HG03045 (cell line): ENCODE results near the gene TSHR.
A peak's percentile ranks its signal among the peaks of the same experiment; 100 is the strongest.

Experiments
- ATAC-seq: cut with Tn5 transposase; IDR thresholded peaks from one replicate; pipeline ENCODE4 v1.9.1; 2021; ENCODE audit warnings: mild to moderate bottlenecking, moderate library complexity; ENCODE audit not compliant: unreplicated experiment

The TSHR gene

DNA sequence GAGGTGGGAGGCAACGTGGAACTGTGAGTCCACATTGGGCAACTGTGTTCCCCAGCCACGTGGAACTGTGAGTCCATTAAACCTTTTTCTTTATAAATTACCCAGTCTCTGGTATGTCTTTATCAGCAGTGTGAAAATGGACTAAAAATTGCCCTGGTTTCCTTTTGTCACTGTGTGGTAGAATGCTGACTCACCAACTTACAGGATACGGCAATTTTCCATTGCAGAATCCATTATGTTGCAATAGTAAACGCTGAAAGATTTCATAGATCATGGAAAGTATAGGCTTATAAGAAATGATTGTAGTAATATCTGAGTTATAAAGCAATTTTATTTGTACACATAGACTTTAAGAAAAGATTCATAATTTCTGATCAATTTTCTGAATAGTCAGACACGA, 172.4 kb downstream of the TSHR start:
- ATAC-seq: no peak

DNA sequence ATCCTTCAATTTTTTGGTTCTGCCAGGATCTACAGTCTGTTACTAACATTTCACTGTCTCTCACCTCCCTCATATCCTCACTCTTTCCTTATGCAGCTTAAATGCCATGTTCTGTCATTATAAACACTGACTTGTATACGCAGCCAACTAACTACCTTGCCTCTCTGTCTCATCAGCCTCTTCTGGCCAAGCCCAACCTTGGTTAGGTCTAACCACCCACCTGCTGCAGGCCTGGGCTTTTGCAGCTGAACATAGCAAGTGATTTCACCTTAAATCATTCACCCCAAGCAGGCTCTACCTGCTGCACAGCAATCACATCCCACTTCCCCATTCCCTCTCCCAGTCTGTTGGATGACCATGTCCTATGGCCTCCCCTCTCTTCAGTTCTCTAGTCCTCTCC, 173.8 kb downstream of the TSHR start:
- no peak for ATAC-seq

DNA sequence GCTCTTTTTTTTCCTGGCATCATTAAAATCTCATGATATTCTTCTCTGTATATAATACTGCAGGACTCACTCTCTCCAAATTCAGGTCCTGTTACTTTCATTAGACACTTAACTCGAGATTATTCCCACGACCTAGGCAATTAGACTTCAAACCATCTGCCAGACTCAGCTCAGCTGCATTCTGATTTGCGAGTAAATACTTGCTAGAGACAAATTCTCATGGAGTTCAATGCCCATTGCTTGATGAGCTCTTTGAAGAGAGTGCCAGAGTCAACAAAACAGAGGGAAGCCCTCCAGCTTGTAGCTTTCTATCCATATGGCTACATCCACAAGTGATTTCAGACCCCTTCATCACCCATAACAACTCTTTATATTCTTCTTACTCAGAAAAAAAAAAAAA, 177.0 kb downstream of the TSHR start:
- no peak for ATAC-seq

DNA sequence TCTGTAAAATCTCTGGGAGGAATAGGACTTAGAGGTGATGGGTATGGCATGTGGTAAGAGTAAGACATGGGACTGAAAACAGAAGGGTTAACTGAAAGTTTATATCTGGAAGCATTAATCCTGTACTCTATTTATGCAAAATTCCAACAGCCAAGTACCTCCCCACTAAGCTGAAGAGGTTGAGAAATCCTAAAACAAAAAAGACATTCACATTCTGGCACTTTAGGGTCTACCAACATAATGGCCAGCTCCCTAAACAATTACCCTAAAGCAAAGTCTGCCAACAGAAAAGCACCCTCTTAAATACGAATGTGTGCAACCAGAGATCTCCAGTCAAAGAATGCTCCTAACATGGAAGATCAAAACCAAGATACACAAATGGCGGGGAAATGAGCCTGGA, 178.0 kb downstream of the TSHR start:
- ATAC-seq: no peak

DNA sequence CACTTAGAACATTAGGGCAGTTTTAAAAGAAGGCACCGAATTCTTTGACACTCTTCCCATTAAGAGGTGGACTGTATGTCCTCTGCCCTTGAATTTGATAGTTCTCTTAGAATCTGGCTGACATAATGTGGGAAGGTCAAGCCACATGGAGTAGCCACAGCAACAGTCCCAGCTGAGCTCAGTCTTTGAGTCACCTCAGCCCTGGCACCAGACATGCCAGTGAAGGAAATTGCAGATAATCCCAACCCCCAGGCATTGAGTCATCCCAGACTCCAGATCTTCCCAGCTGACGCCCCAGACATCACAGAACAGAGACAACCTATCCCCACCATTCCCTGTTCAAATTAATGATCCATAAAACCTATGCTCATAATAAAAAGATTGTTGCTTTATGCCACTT, 181.9 kb downstream of the TSHR start:
- ATAC-seq: no peak

DNA sequence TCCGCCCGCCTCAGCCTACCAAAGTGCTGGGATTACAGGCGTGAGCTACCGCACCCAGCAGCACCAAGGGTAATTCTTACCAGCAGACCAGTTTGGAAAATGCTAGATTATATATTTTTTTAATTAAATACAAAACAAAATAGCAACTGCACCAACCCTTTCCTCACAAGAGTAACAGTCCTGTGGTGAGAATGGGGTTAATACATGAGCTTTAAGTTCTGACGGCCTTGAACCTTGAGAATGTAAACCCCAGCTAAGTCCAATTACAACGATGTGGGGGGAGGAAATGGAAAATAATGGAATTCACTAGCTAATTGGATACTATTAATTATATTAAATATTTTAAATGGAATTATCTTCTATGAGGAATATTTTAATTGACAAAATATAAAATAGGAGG, 183.0 kb downstream of the TSHR start:
- no peak for ATAC-seq

DNA sequence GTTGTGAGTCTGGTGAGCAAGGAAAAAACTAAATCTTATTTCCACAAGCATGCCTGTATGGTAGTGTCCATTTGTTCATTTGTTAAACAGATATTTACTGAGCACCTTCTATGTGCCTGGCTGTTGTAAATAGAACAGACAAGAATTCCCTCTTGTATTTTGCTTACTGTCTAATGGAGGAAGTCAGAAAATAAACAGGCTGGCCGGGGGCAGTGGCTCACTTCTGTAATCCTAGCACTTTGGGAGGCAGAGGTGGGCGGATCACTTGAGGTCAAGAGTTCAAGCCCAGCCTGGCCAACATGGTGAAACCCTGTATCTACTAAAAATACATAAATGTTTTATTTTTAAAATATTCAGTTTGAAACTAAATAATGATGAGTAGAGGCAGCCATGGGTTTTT, 186.0 kb downstream of the TSHR start:
- ATAC-seq: no peak

DNA sequence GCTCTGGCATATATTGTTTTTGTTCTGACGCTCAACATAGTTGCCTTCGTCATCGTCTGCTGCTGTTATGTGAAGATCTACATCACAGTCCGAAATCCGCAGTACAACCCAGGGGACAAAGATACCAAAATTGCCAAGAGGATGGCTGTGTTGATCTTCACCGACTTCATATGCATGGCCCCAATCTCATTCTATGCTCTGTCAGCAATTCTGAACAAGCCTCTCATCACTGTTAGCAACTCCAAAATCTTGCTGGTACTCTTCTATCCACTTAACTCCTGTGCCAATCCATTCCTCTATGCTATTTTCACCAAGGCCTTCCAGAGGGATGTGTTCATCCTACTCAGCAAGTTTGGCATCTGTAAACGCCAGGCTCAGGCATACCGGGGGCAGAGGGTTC, 188.4 kb downstream of the TSHR start:
- ATAC-seq: no peak

DNA sequence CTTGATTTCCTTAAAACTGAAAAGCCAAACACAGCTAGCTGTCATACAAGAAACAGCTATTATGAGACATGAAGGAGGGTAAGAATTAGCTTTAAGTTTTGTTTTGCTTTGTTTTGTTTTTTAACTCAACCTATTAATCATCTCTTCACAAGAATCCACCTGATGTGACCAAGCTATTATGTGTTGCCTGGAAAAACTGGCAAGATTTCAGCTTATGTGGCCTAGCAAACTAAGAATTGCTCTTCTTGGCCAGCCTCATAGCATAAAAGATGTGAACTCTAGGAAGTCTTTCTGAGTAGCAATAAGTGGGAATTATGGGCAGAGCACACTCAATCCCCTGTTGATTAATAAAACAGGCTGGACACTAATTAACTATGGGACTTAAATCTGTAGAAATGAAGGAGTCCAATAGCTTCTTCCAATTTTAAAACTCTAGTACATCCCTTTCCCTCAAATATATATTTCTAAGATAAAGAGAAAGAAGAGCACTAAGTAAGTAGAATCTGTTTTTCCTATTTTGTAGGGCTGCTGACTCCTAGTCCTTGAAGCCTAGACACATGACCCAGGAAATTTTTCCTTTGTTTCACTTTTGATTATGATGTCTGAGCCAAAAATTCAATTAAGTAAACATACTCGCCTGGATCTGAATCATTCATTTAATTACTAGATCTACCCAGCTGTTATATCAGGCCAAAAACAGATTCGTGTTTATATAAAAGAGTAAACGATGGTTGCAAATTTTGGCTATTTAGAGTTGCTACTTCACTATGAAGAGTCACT, 189.6 kb downstream of the TSHR start:
- ATAC-seq: no peak

DNA sequence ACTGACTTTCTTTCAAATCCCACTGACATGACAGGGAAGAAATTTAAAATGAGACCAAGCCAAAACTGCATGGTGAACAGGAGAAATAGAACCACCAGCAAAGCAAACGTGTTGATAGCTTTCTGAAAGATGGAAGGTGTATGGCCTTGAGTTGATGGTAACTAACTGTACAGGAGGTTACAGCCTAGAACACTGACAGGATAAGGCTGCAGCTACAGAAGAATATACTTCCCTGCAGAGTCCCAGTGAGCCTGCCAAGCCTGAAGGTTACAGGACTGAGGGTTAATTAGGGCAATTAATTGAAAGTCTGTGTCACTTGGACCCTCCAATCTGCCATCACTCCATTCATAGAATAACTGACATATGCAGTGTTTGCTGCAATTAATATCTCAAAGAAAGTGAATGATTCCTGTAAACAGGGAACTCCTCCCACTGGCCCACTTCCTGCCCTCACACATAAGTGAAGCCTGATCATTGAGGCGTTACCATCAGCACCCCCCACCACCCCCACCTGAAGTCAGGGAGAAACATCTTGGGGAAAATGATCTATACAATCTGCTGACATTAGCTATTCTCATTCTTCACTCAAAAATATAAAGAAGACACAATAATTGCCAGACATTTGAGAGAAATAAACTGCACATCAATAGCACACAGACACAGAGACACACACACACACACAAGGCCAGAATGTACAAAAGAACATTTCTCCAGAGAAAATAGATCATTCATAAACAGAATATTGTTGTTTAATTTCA, 191.9 kb downstream of the TSHR start:
- no peak for ATAC-seq

DNA sequence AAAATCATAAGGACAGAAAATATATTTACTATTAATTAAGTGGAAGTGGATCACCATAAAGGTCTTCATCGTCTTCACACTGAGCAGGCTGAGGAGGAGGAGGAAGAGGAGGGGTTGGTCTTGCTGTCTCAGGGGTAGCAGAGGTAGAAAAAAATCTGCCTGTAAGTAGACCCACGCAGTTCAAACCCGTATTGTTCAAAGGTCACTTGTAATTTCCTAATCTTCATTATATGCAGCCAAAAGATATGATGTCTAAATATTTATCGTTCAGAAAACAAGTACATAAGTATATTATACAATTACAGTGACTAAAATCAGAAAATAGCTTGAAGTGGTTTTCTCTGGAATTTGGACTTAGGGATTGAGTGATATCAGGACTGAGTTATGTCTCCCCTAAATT, 193.2 kb downstream of the TSHR start:
- no peak for ATAC-seq

DNA sequence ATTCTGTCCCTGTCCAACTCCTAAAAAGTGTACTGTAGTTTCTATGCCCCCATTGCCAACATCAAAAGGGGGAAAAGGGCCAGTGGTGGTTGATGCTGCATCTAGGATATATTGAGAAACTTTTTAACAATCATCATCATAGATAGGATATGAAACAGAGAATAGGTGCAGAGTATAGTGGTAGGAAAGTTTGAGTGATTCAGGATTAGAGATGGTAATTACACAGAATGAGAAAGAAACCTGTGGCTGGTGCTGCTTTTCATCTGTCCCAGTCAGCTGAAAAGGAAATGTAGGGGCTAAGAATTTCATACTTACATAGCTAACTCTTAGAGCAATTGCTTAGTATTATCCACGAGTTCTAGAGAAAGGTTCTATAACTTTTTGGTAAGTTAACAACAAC, 197.8 kb downstream of the TSHR start:
- ATAC-seq: no peak

DNA sequence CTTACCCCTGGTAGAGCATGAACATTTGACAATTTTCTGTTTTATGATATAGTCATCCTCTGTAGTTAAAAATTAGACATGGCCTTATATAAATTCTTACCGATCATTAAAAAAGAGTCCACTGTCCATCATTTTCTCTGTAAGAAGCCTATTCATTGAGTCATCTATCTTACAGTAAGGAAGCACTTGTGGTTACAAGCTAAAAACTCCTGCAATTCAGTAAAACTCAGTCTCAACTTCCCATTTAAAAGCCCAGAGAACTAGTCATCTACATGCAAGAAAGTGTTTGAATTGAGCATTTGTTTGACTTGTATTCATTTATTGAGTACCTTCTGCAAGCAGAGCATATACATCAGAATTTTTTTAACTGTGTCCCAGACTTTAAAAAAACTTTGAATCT, 202.0 kb downstream of the TSHR start:
- ATAC-seq: no peak

DNA sequence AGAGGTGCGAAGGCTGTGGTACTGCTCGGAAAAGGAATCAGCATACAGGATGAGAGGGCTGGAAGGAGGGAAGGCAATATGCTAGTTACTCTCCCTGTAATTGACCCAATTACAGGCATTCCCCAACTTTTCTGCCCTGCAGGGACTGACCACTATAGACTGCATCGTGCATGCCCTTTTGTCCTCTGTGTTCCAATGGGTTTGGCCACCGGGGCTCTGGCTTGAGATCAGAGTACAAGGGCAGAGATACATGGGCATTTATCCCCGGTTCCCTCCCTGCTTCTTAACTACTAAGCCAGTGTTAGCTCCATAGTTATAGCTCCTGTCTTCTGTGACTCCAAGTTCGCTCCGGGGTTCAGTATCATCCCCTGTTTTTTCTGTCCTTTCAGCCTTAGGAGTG, 205.7 kb downstream of the TSHR start:
- no peak for ATAC-seq

DNA sequence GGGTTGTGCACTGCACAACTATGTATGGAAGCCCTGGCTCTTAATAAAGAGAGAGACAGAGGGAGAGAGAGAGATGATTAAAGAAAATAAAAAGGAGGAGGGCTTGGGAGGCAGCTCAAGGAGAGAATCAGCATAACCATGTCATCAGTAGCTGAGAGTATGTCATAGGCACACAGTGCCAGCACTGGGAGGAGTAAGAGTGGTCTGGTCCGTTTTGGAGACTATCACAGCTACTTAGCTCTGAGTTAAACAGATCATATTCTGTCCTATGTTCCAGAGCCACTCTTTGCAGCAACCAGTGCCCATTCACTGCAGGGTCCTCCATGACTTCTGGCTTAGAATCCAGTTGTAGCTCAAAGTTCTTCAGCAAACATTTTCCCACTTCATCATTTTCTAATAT, 206.3 kb downstream of the TSHR start:
- no peak for ATAC-seq

DNA sequence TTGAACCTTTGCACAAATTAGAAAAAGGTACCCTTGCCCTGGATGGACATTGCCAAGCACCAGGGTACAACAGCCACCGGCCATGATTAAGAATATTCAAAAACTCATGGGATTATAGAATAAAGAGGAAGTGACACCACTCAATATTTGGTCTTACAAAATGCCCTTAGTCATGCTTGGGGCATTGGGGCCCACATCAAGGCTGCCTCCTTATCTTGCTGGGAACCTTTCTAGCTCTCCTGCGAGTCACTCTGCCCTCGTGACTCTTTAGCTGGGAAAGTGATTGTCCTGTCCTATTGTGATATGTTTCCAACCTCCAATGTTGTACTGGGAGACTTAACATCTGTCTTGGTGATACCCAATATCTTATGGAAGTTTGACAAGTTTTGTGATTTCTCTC, 207.5 kb downstream of the TSHR start:
- no peak for ATAC-seq

DNA sequence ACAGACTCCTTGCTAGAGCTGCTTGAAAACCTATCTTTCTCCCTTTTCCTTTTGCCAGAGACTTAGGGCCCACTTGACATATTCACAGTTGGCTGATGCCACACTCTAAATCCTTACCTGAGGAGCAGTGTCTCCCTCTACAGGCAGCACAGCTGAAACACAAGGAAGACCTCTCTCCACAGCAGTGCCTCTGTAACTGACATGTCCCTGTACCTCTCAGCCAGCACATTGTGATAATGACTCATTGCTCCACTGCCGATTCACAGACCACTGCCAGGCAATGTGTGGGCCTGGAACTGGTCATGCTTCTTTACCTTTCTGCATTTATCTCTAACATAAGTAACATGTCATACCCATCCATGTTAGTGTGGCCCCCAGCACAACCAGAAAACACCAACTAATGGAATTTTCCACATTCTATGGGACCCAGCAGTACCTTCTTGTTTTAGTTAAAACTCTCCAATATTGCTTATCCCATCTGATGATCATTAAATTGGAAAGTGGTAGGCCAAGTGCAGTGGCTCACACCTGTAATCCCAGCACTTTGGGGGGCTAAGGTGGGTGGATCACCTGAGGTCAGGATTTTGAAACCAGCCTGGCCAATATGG, 208.8 kb downstream of the TSHR start:
- peak; percentile 95 for ATAC-seq

DNA sequence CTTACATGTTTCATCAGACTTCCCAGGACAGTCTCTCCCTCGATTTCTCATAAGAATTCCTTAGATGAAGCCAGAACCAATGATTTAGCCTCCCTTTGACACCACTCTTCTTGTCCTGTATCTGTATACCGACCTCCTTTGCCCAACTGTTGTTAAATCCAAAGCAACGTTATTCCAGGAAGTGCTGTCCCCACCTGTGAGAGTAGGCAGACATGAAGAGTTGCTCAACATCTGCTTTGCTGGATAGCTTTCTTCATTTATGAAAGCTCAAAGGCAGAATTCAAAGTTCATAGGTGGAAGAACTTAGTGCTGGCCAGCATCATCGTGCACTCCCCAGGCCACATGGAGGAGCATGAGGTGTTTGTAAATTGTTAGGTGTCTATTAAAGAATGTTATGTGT, 209.8 kb downstream of the TSHR start:
- no peak for ATAC-seq

DNA sequence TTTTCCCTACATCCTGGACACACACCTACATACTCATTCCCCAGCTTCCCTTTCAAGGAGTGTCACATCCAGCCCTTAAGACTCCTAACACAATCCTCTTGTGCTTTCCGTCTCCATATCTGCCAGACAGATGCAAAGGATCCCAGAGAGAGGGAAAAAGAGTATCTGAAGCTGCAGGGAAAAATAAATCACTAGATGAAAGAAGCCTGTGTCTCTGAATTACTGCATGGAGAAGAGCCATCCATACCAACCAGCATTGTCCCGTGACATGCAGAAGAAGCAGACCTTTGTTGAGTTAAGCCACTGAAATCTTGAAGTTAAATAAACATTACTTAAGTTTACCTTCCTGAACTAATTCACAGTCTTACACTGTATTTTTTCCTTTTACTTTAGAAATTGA, 210.7 kb downstream of the TSHR start:
- no peak for ATAC-seq

DNA sequence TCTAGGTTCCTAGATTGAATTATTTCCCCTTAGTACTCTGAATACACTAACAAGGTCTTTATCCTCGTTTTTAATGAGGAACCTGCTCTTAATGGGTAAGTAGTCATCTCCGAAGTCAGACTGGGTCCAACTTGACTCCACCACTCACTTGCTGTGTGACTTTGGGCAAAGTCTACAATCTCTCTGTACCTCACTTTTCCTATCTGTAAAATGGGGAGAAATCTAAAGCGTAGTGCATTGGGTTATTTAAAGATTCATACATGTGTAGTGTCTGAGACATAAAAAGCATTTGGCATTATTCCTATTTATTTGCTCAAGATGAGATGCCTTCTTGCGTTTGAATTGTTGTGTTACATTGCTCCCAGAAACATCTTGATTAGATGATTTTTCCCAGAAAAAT, 213.8 kb downstream of the TSHR start:
- ATAC-seq: no peak

DNA sequence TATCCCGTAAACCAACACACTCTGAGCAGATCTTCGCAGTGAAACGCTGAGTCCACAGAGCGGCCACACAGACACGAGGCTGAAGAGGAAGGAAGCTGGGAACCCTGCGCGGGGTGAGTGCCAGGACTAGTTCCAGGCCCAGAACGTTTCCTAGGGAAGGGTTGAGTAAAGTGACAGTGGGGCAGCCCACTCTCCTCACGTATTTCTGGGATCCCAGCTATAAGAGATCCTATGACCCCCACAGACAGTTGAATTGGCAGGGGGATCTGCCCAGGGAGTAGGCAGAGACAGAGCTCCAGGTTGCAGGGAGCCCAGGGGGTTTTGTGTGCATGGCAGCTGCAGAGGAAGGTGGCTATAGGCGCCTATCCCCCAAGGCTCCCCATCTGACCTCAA, 214.3 kb downstream of the TSHR start:
- peak; percentile 29 for ATAC-seq

DNA sequence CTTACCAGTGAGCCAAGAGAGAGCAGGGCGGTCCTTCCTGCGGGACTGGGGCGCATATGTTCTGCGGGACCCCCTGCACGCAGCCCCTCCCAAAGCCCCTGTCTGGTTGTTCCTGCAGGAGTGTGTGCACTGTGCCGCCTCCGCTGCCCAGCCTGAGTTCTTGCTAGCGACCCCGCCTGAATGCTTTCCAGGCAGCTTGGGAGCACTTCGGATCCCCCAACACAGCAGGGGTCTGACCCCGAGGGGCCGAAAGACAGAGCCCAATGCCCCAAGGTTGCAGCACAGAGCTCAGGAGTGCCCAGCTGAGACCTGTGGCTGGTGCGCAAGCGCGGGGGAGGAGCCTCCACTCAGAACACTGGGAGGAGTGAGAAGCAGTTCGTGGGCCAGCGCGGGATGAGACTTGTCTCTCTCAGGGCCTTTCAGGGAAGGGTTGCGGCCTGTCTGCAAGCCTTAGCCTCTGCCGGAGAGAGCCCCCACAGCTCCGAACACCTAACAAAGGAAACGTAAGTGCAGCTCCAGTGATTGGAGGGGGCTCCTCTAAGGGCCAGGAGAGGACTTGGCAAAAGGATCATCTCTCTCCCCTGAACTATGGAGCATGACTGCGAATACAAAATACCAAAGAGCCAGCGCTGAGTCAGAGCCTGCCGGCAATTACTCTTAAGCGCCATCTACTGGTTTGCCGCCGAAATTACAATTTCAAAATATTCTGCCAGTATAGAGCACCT, 214.8 kb downstream of the TSHR start:
- peak; percentile 97 for ATAC-seq
